ENCODE results near the gene CARD16.
"Not testable (repeated sequence)": the region's sequence is repeated elsewhere in the genome, so short reads cannot be mapped to it uniquely, and the experiment has no call there.

Gene CARD16

DNA sequence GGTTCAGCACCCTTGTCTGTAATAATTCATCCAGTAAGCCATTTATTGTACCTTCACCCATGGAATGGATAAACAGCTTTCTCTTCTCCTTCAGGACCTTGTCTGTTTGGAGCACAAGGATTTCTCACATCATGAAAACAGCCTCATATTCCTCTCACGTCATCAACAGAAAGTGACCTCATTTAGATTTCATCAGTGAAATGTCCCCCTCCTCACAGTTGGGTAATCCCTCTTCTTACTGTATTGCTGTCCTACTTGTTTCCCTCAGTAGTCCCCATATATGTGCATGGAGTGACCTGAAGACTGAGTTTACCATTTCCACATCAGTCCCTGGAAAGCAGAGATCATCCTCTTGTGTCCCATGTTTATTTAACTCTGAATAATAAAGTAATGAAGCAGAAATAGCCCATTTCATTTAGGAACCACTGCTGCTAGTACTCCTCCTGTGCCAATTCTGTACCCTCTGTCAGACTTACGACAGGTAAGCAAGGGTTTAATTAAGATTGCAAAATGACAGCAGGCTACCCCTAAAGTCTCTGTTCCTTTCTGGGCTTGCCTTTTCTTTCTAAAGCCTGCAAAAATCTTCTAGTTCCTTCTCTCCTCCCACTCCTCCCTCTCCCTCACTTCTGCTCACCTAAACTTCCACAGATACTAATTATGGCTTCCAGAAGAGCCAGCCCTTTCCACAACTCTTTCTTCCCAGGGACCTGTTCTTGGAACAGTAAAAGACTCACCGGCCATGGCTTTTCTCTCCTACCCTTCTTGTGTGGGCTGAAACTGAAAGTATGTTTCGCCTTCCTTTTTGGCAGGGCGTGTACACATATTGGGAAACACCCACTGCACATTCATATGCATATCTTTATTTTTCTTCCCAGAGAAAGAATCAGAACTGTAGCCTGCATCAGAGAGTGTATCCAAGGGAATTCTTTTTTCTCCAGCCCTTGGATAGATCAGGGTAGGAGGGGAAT is at the start of gene CARD16:
TSS of gene CARD16 (minus strand) at position 779 of the 968 bp plus-strand sequence. CDS start at position 741, 38 bp downstream.
- H3K4me1 Mint-ChIP-seq (ENCODE audit: low read depth): peaks cover 62% of the 10 kb centered on the region
- H3K4me3 Mint-ChIP-seq: peak within 1 kb of the TSS; percentile 98

GRCh38 chr11:105092256-105093239 is 47.4 kb upstream of the CARD16 start:
- Mint-ChIP-seq H3K36me3 (ENCODE audit: low read depth) (no peaks in the 10 kb centered on the region), H3K4me3 (no peak overlapping the region), H3K9me3 (no peaks in the 10 kb centered on the region), H3K27ac (no peak overlapping the region), H3K4me1 (ENCODE audit: low read depth) (peaks cover 16% of the 10 kb centered on the region), H3K27me3 (peaks cover 5% of the 10 kb centered on the region)
- intact Hi-C loops (cut with micrococcal nuclease): no loop called here

More for the DNA sequence above, at the start of gene CARD16:
- Mint-ChIP-seq H3K27ac (peak within 1 kb of the TSS; percentile 99), H3K36me3 (ENCODE audit: low read depth) (peaks cover 36% of the 10 kb centered on the region)
- H3K27me3 Mint-ChIP-seq; intact Hi-C loops (cut with micrococcal nuclease); H3K9me3 Mint-ChIP-seq: not testable (repeated sequence)

- intact Hi-C loops (cut with micrococcal nuclease): no loop called here
- Mint-ChIP-seq H3K9me3 (no peaks in the 10 kb centered on the region), H3K36me3 (ENCODE audit: low read depth) (no peaks in the 10 kb centered on the region), H3K4me1 (ENCODE audit: low read depth) (peaks cover 30% of the 10 kb centered on the region), H3K27me3 (peaks cover 1% of the 10 kb centered on the region), H3K27ac (peak overlapping the region; percentile 79), H3K4me3 (no peak overlapping the region)
Measured at GRCh38 chr11:105081412-105082150, 36.4 kb upstream of the CARD16 start.

- H3K36me3 Mint-ChIP-seq (ENCODE audit: low read depth); H3K27me3 Mint-ChIP-seq; intact Hi-C loops (cut with micrococcal nuclease); H3K9me3 Mint-ChIP-seq: not testable (repeated sequence)
- peak overlapping the region; percentile 59 for H3K4me3 Mint-ChIP-seq
- peak overlapping the region; percentile 79 for H3K27ac Mint-ChIP-seq
- H3K4me1 Mint-ChIP-seq (ENCODE audit: low read depth): peaks cover 30% of the 10 kb centered on the region
Measured at GRCh38 chr11:105080171-105080906, 35.2 kb upstream of the CARD16 start.

GRCh38 chr11:105078283-105078682 is 33.1 kb upstream of the CARD16 start:
- H3K27ac Mint-ChIP-seq: no peak overlapping the region
- no peaks in the 10 kb centered on the region for H3K9me3 Mint-ChIP-seq
- no peaks in the 10 kb centered on the region for H3K36me3 Mint-ChIP-seq (ENCODE audit: low read depth)
- intact Hi-C loops (cut with micrococcal nuclease): no loop called here
- H3K4me1 Mint-ChIP-seq (ENCODE audit: low read depth): peaks cover 30% of the 10 kb centered on the region
- no peak overlapping the region for H3K4me3 Mint-ChIP-seq
- no peaks in the 10 kb centered on the region for H3K27me3 Mint-ChIP-seq

- H3K9me3 Mint-ChIP-seq; intact Hi-C loops (cut with micrococcal nuclease); H3K27me3 Mint-ChIP-seq; H3K36me3 Mint-ChIP-seq (ENCODE audit: low read depth); H3K4me3 Mint-ChIP-seq: not testable (repeated sequence)
- Mint-ChIP-seq H3K27ac (peak overlapping the region; percentile 45), H3K4me1 (ENCODE audit: low read depth) (peaks cover 30% of the 10 kb centered on the region)
Measured at GRCh38 chr11:105077141-105077790, 32.1 kb upstream of the CARD16 start.

DNA sequence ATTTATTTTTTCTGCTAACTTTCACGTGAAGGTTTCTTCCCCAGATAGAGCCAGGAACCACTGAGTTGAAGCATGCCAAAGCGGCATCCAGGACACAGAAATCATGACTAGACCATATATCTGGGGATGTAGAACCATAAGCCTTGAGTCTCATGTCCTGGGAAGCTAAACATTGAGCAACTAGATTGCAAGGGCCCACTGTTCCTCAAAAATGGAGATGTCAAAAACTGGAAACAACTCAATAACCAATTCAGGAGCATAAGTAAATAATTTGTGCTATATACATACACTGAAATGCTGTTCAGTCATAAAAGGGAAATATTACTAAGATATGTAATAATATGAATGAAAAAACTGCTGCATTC is 29.0 kb upstream of the CARD16 start:
- intact Hi-C loops (cut with micrococcal nuclease): no loop called here
- no peak overlapping the region for H3K4me3 Mint-ChIP-seq

DNA sequence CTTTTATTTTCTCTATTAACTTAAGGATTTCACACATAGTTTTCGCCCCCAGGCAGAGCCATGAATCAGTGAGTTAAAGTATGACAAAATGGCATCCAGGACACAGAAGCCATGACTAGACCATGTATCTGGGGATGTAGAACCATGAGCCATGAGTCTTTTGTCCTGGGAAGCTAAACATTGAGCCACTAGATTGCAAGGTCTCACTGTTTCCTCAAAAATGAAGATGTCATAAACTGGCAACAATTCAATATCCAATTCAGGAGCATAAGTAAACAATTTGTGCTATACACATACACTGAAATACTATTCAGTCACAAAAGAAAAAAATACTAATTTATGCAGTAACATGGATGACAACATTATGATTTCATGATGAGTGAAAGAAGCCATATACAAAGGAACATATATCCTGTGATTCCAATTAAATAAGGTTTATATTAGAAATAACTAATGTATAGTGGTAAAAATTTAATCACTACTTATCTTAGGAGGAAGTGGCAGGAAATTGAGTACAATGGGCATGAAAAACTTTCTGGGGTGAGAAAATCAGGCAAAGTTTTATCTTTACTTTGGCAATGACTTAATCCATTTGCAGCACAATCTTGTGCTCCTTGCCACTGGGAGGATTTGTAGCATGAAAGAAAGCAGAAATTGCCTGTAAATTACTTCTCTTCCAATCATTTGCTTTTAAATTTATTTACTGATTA is 28.5 kb upstream of the CARD16 start:
- H3K27ac Mint-ChIP-seq: no peak overlapping the region
- peaks cover 29% of the 10 kb centered on the region for H3K4me1 Mint-ChIP-seq (ENCODE audit: low read depth)
- intact Hi-C loops (cut with micrococcal nuclease): no loop called here
- no peaks in the 10 kb centered on the region for H3K27me3 Mint-ChIP-seq
- H3K9me3 Mint-ChIP-seq: no peaks in the 10 kb centered on the region
- no peaks in the 10 kb centered on the region for H3K36me3 Mint-ChIP-seq (ENCODE audit: low read depth)
- H3K4me3 Mint-ChIP-seq: no peak overlapping the region

More for the DNA sequence above, 29.0 kb upstream of the CARD16 start:
- no peak overlapping the region for H3K27ac Mint-ChIP-seq
- H3K36me3 Mint-ChIP-seq (ENCODE audit: low read depth): no peaks in the 10 kb centered on the region
- H3K27me3 Mint-ChIP-seq: no peaks in the 10 kb centered on the region
- peaks cover 29% of the 10 kb centered on the region for H3K4me1 Mint-ChIP-seq (ENCODE audit: low read depth)
- H3K9me3 Mint-ChIP-seq: no peaks in the 10 kb centered on the region

- H3K27me3 Mint-ChIP-seq; H3K27ac Mint-ChIP-seq; H3K4me3 Mint-ChIP-seq; H3K9me3 Mint-ChIP-seq; intact Hi-C loops (cut with micrococcal nuclease); H3K36me3 Mint-ChIP-seq (ENCODE audit: low read depth): not testable (repeated sequence)
- peaks cover 19% of the 10 kb centered on the region for H3K4me1 Mint-ChIP-seq (ENCODE audit: low read depth)
Measured at GRCh38 chr11:105072080-105072479, 26.9 kb upstream of the CARD16 start.

DNA sequence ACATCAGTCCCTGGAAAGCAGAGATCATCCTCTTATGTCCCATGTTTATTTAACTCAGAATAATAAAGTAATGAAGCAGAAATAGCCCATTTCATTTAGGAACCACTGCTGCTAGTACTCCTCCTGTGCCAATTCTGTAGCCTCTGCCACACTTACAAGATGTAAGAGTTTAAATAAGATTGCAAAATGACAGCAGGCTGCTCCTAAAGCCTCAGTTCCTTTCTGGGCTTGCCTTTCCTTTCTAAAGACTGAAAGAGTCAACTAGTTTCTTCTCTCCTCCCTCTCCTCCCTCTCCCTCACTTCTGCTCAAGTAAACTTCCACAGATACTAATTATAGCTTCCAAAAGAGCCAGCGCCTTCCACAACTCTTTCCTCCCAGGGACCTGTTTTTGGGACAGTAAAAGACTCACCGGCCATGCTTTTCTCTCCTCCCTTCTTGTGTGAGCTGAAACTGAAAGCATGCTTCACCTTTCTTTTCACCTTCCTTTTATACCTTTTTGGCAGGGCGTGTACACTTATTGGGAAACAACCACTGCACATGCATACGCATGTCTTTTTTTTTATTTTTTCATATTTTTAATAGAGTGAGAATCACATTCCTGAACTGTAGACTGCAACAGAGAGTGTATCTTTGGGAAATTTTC is 26.1 kb upstream of the CARD16 start:
- intact Hi-C loops (cut with micrococcal nuclease): no loop called here
- Mint-ChIP-seq H3K4me1 (ENCODE audit: low read depth) (peaks cover 18% of the 10 kb centered on the region), H3K4me3 (no peak overlapping the region), H3K36me3 (ENCODE audit: low read depth) (no peaks in the 10 kb centered on the region), H3K27ac (peak overlapping the region; percentile 5), H3K27me3 (no peaks in the 10 kb centered on the region), H3K9me3 (no peaks in the 10 kb centered on the region)

DNA sequence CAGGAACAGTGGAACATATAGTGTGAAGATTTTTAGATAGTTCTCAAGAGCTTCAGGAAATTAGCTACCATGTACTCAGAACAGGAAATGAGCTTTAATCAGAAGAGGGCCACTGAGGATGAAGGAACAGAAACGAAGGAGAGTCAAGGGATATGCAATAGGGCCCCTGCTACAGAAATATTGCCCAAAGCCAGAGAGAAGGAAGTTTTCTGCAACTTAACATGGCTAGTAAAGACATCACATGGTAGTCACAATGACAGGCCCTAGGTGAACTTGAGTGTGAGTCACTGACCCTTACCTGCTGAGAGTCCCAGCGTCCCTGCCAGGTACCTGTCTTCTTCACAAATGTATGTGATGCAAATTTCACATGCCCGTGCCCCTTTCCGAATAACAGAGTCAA is 25.2 kb upstream of the CARD16 start:
- peaks cover 18% of the 10 kb centered on the region for H3K4me1 Mint-ChIP-seq (ENCODE audit: low read depth)
- no peaks in the 10 kb centered on the region for H3K9me3 Mint-ChIP-seq
- H3K27ac Mint-ChIP-seq: peak overlapping the region; percentile 48
- H3K4me3 Mint-ChIP-seq: no peak overlapping the region
- intact Hi-C loops (cut with micrococcal nuclease): no loop called here
- no peaks in the 10 kb centered on the region for H3K27me3 Mint-ChIP-seq
- no peaks in the 10 kb centered on the region for H3K36me3 Mint-ChIP-seq (ENCODE audit: low read depth)

DNA sequence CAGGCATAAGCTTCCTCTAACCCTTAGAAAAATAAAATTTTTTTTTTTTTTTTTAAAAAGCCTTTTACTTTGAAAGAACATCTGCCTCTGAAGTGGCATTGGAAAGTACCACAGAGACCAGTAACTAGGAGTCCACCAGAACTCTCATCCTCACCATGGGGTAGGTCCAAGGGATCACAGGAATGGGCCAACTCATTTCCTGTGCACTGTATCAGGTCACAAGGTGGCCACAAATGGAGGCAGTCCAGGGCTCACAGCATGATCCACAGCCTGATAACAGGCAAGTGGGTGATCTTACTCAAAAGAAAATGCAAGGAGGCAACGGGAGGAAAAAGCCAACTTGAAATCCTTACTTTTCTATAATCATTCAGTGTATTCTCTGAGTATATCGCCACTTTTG is 24.6 kb upstream of the CARD16 start:
- Mint-ChIP-seq H3K27ac (peak overlapping the region; percentile 48), H3K4me1 (ENCODE audit: low read depth) (peaks cover 18% of the 10 kb centered on the region)
- intact Hi-C loops (cut with micrococcal nuclease); H3K9me3 Mint-ChIP-seq; H3K4me3 Mint-ChIP-seq; H3K27me3 Mint-ChIP-seq; H3K36me3 Mint-ChIP-seq (ENCODE audit: low read depth): not testable (repeated sequence)
